Adrenal gland (tissue), 19 donors: ENCODE results near the gene RFX6. TPM values are rescaled to one million over a fixed set of nuclear protein-coding genes. Genes with fewer than 3 reads are reported as not detected.
A peak's percentile ranks its signal among the peaks of the same experiment; 100 is the strongest.
"Not testable (repeated sequence)": the region's sequence is repeated elsewhere in the genome, so short reads cannot be mapped to it uniquely, and the experiment has no call there.

Experiments
- DNase-seq, 7 donors: peaks; one replicate each; pipeline ENCODE4 v3.0.0-alpha.2; 2019 to 2020
- H3K27ac ChIP-seq, 5 donors: fragments of 200-600 bp; sonication (generic) in 4 of 5; 1 replicate in 3 of 5; 2 replicates in 2 of 5; pipeline versions ENCODE4 v1.5.1 to v1.8.0; 2016 to 2020; ENCODE audit warnings: mild to moderate bottlenecking in 1 of 5
- H3K27me3 ChIP-seq: fragments of 200-600 bp; 2 replicates; pipeline ENCODE4 v1.8.0; 2021
- H3K36me3 ChIP-seq, 2 donors: fragments of 200-600 bp; replicated peaks in 1 of 2; 1 replicate in 1 of 2; 2 replicates in 1 of 2; pipeline versions ENCODE4 v1.5.1 to v1.8.0; 2018 to 2022
- H3K4me1 ChIP-seq, 2 donors: fragments of 200-600 bp; replicated peaks in 1 of 2; 1 replicate in 1 of 2; 2 replicates in 1 of 2; pipeline versions ENCODE4 v1.5.1 to v1.8.0; 2018 to 2021
- H3K4me3 ChIP-seq, 4 donors: fragments of 200-600 bp; sonication (generic) in 3 of 4; one replicate each; pipeline ENCODE4 v1.5.1; 2016 to 2018
- H3K9me3 ChIP-seq, 3 donors: fragments of 200-600 bp; sonication (generic) in 1 of 3; replicated peaks in 1 of 3; 1 replicate in 2 of 3; 2 replicates in 1 of 3; pipeline versions ENCODE4 v1.5.1 to v1.8.0; 2016 to 2021
- CTCF ChIP-seq, 6 experiments: fragments of 450-650 bp in 4 of 6; fragments of 200-600 bp in 2 of 6; sonication (generic) in 1 of 6; IDR thresholded peaks; 1 replicate in 5 of 6; 2 replicates in 1 of 6; pipeline versions ENCODE4 v1.5.1 to v1.8.0; 2016 to 2021; ENCODE audit warnings: antibody characterized with exemption in 6 of 6, mild to moderate bottlenecking in 2 of 6, moderate library complexity in 1 of 6
- POLR2A ChIP-seq, 2 donors: fragments of 450-650 bp; IDR thresholded peaks; one replicate each; pipeline ENCODE4 v1.6.1; 2017; ENCODE audit warnings: antibody characterized with exemption in 2 of 2, mild to moderate bottlenecking in 2 of 2, moderate library complexity in 1 of 2
- WGBS, 4 donors: extraction: QIAGEN DNeasy Blood & Tissue Kit in 2 of 4; methylation state at CpG; one replicate each; pipeline versions ENCODE4 v1.1.5 to v1.1.7; 2013 to 2017; 5-methylcytosine and 5-hydroxymethylcytosine counted together
- intact Hi-C, 2 donors: fragments of 100-400 bp; cut with DNase I; formaldehyde crosslinking; loops; one replicate each; pipeline versions ENCODE4 v1.14.1 to v1.15.0; 2022 to 2023
- long read RNA-seq, 10 donors: library from polyadenylated mRNA in 3 of 10; unstranded in 2 of 10; stranded (forward) in 1 of 10; transcript quantifications; one replicate each; pipeline ENCODE4 v2.0.0 and lab custom pipeline, GENCODE V29; 2021 to 2026
- polyA plus RNA-seq, 3 donors: library from polyadenylated mRNA; stranded (reverse); fragments of 200-250 nt in 2 of 3; fragments of 350-450 nt in 1 of 3; fragmentation: Illumina TruSeq in 1 of 3; extraction: RNeasy Lipid Tissue Mini Kit (QIAGEN cat#74804) in 1 of 3; gene quantifications; one replicate each; pipeline ENCODE4 v1.2.3, GENCODE V29; 2013 to 2014
- total RNA-seq, 9 donors: library from RNA; depleted of rRNA in 4 of 9; stranded (reverse); fragments of >200 nt in 4 of 9; fragments of 120-200 nt in 1 of 9; fragmentation: NEBNext Ultra II Directional in 1 of 9; extraction: Animal tissue kit (Norgen Biotek cat#: 25700) in 1 of 9; gene quantifications; one replicate each; pipeline versions ENCODE4 v1.1.0 to v1.2.4, GENCODE V29; 2013 to 2023
- donor health status: healthy with polysubstance abuse.
- donor health status: Bipolar disorder and iron deficiency.
- donor health status: DM: yes; HTN: yes; CAD: no.
- donor health status: DM: no; HTN: no; CAD: no.
- donor health status: DM: no; HTN: no; CAD: no.
- donor health status: DM: yes; HTN: yes; CAD: no.

RFX6 gene
- total RNA-seq: 10 to 100 TPM in 1 of 9 donors, 1 to 10 TPM in 3, under 1 TPM in 1, not detected in 4; 0.27 to 12.0 (median 1.9) TPM
- 1 to 10 TPM; 2.2 to 7.7 (median 6.1) TPM for polyA plus RNA-seq
- long read RNA-seq, donor 1: 0 reads
- long read RNA-seq, donor 2: 0 reads
- long read RNA-seq, donor 3: 0 reads
- long read RNA-seq, donor 4: 0 reads
- long read RNA-seq, donor 5: 0 reads
- long read RNA-seq, donor 6, partial matches to known transcripts: 1 of 2 reads
- long read RNA-seq, donor 6, other reads (novel, unspliced or antisense): 0 of 2 reads
- long read RNA-seq, donor 7: 0 reads
- long read RNA-seq, donor 8: 0 reads
- long read RNA-seq, donor 9: 0 reads
- long read RNA-seq, donor 10, partial matches to known transcripts: 5 of 5 reads
- long read RNA-seq, donor 10, other reads (novel, unspliced or antisense): 0 of 5 reads

- intact Hi-C loops: no loop called here
- DNase-seq: peak in 1 of 7 donors; percentile 49
Observed at GRCh38 chr6:116876635-116877611, at the start of gene RFX6. Gene RFX6, plus strand, starts transcription at chr6:116877242. Its CDS starts 34 bp downstream, at chr6:116877276.

GRCh38 chr6:116827561-116828240, 49.3 kb upstream of the RFX6 start:
- 46 to 61% (median 52%) methylated on average over 2 of the region's 2 CpGs for WGBS, 4 donors
- no peak for TF ChIP-seq CTCF (IDR thresholded peaks at IDR 0.05)
- no peak for TF ChIP-seq POLR2A (IDR thresholded peaks at IDR 0.05)

More at GRCh38 chr6:116876635-116877611, at the start of gene RFX6:
- Histone ChIP-seq H3K9me3 (no peaks in the 10 kb centered on the region), H3K4me1 (peaks cover 0 to 13% of the 10 kb centered on the region in 2 donors), H3K4me3 (peak within 1 kb of the TSS in 1 of 4 donors; percentile 43), H3K27ac (no peak within 1 kb of the TSS), H3K27me3 (peaks cover 17% of the 10 kb centered on the region), H3K36me3 (no peaks in the 10 kb centered on the region)
- WGBS, 4 donors: 2 to 13% (median 4%) methylated on average over 19 to 73 of the region's 73 CpGs
- TF ChIP-seq CTCF (IDR thresholded peaks at IDR 0.05) (no peak), POLR2A (IDR thresholded peaks at IDR 0.05) (no peak)

GRCh38 chr6:116828983-116829382, 48.1 kb upstream of the RFX6 start, which contains the start of gene GPRC6A:
Gene GPRC6A, minus strand, starts transcription at chr6:116829083. Its CDS starts 70 bp downstream, at chr6:116829013.
- intact Hi-C loops: no loop called here

More at GRCh38 chr6:116827561-116828240, 49.3 kb upstream of the RFX6 start:
- Histone ChIP-seq H3K9me3 (no peaks in the 10 kb centered on the region), H3K4me1 (no peaks in the 10 kb centered on the region), H3K4me3 (no peak overlapping the region), H3K27me3 (no peaks in the 10 kb centered on the region), H3K27ac (no peak overlapping the region), H3K36me3 (no peaks in the 10 kb centered on the region)
- intact Hi-C loops: no loop called here
- no peak for DNase-seq

DNA sequence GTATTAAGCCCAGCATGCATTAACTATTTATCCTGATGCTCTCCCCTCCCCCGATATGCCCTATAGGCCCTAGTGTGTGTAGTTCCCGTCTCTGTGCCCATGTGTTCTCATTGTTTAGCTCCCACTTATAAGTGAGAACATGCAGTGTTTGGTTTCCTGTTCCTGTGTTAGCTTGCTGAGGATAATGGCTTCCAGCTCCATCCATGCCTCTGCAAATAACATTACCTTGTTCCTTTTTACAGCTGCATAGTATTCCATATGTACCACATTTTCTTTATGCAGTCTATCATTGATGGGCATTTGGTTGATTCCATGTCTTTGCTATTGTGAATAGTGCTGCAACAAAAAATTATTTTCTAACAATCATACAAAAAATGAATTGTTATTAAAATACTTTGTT, 42.5 kb upstream of the RFX6 start:
- H3K9me3 ChIP-seq, H3K27ac ChIP-seq, H3K4me3 ChIP-seq, H3K4me1 ChIP-seq, H3K36me3 ChIP-seq, H3K27me3 ChIP-seq, DNase-seq, intact Hi-C loops: not testable (repeated sequence)
- 76 to 91% (median 85%) methylated on average over 2 of the region's 2 CpGs for WGBS, 4 donors

More at GRCh38 chr6:116828983-116829382, 48.1 kb upstream of the RFX6 start, which contains the start of gene GPRC6A:
- no peak within 1 kb of the TSS for H3K4me3 ChIP-seq
- no peaks in the 10 kb centered on the region for H3K27me3 ChIP-seq
- no peaks in the 10 kb centered on the region for H3K36me3 ChIP-seq
- H3K4me1 ChIP-seq: no peaks in the 10 kb centered on the region
- no peaks in the 10 kb centered on the region for H3K9me3 ChIP-seq
- 52 to 62% (median 55%) methylated on average over 2 of the region's 2 CpGs for WGBS, 4 donors
- H3K27ac ChIP-seq: no peak within 1 kb of the TSS
- TF ChIP-seq CTCF (IDR thresholded peaks at IDR 0.05): no peak
- no peak for TF ChIP-seq POLR2A (IDR thresholded peaks at IDR 0.05)
- DNase-seq: peak in 1 of 7 donors; percentile 13
